Retinal pigment epithelial cell (primary cell): Measurements from ENCODE around the gene GDF7.

Source experiments
- DNase-seq: peaks from one replicate; pipeline ENCODE4 v3.0.0-alpha.2; 2010; ENCODE audit warnings: low read depth
- H3K4me3 ChIP-seq: 2 replicates; pipeline ENCODE4 v1.5.1; 2011; ENCODE audit warnings: mild to moderate bottlenecking, low read length, control low read depth, moderate library complexity
- CTCF ChIP-seq: conservative IDR thresholded peaks from 2 replicates; pipeline ENCODE4 v1.5.1; 2011; ENCODE audit warnings: low read depth, low read length, control low read depth, inconsistent platforms

The GDF7 gene

GRCh38 chr2:20667151-20667530, 197 bp downstream of the GDF7 start:
- no peak for DNase-seq
- no peak for TF ChIP-seq CTCF
- H3K4me3 ChIP-seq = peak overlapping the region; percentile 30

- no peak for DNase-seq
- H3K4me3 ChIP-seq = peak overlapping the region; percentile 30
- no peak for TF ChIP-seq CTCF
Observed at GRCh38 chr2:20667531-20668401, 822 bp downstream of the GDF7 start.

- no peak for TF ChIP-seq CTCF
- H3K4me3 ChIP-seq = no peak overlapping the region
- no peak for DNase-seq
Observed at GRCh38 chr2:20668451-20668850, 1.5 kb downstream of the GDF7 start.

- TF ChIP-seq CTCF = no peak
- no peak for DNase-seq
- H3K4me3 ChIP-seq = no peak overlapping the region
Observed at GRCh38 chr2:20668871-20669475, 2.0 kb downstream of the GDF7 start.

- no peak overlapping the region for H3K4me3 ChIP-seq
- TF ChIP-seq CTCF = no peak
- no peak for DNase-seq
Observed at GRCh38 chr2:20669562-20670314, 2.8 kb downstream of the GDF7 start.

GRCh38 chr2:20670315-20671035, 3.5 kb downstream of the GDF7 start:
- no peak for TF ChIP-seq CTCF
- H3K4me3 ChIP-seq = no peak overlapping the region
- DNase-seq = no peak
